Measurements from ENCODE around the gene HMGN3.

Gene HMGN3

GRCh38 chr6:79236711-79237110 is 2.2 kb upstream of the HMGN3 start:
- no peak for DNase-seq (ENCODE audit: low read depth)
- H3K4me3 ChIP-seq (ENCODE audit: low read depth, low read length): no peak overlapping the region

DNA sequence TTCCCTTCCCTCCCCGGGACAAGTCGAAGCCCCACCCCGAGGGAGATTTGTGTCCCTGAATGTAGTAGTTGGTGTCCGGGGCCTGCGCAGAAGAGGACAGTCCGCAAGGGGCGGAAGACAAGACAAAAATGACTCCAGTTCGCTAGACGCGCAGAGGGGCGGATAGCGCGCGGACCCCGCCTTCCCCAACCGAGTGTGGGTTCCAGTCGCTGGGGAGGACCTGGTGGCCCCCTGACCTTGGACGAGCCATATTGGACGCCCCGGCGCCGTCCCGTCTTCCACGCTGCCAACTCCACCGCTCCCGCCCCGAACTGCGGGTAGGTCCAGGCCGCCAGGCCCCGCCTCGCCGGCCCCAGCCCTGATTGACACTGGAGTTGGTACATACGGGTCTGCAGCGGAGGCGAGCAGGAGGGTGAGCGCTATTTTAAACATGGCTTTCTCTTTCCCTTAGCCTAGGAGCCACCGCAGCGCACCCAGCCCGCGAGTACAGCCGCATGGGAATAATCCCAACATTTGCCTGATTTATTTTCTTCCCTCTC is 802 bp downstream of the HMGN3 start:
- peak; percentile 76 for DNase-seq (ENCODE audit: low read depth)
- peak overlapping the region; percentile 89 for H3K4me3 ChIP-seq (ENCODE audit: low read depth, low read length)

DNA sequence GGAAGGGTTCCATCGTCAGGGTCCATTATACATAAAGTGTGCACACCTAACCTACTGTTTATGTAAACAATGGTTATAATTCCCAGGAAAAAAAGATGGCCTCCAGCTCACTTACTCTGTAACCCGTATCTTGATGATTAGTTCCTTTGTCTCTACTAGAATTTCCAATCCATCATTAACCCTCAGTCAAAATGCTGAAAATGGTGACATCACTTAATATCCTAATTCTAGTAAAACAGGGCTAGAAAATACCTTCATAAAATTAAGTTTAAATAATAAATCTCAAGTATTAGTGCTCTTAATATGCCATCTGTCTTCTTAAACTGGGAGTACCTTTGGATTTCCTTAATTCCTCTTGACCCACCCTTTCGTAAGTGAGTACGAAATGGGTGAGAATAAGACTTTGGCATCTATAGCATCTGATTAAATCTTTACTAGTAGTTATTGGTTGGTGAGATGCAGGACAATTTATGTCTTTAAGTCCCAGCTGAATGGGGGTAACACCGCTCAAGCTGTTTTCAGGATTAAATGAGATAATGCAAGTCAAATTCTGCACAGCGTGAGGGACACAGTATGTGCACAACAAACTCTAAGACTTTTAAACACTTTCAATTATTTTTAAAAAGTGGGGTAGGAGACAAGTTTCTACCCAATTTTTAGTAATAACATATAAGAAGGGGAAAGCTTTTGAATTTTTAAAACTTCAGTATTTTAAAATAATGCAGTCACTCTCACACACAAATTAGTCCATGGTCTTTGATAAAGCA is 1.6 kb downstream of the HMGN3 start:
- DNase-seq (ENCODE audit: low read depth): no peak
- peak overlapping the region; percentile 89 for H3K4me3 ChIP-seq (ENCODE audit: low read depth, low read length)

- no peak overlapping the region for H3K4me3 ChIP-seq (ENCODE audit: low read depth, low read length)
- no peak for DNase-seq (ENCODE audit: low read depth)
These were observed 2.8 kb downstream of the HMGN3 start for GRCh38 chr6:79231666-79232065.

GRCh38 chr6:79231101-79231500 is 3.4 kb downstream of the HMGN3 start:
- no peak for DNase-seq (ENCODE audit: low read depth)
- H3K4me3 ChIP-seq (ENCODE audit: low read depth, low read length): no peak overlapping the region

DNA sequence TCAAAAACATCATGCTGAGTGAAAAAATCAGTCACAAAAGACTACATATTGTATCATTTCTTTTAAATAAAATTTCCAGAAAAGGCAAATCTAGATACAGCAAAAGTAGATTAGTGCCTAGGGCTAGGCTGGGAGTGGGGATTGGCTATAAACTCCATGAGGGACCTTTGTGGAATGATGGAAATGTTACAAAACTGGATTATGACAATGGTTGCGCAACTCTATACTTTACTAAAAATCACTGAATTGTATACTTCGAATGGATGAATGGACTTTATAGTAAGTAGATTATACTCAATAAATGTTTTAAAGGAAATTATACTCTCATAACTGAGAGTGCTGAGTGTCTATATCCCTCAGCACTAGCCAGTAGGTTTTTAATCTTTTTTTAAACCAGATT is 4.3 kb downstream of the HMGN3 start:
- no peak for DNase-seq (ENCODE audit: low read depth)
- H3K4me3 ChIP-seq (ENCODE audit: low read depth, low read length): no peak overlapping the region

DNA sequence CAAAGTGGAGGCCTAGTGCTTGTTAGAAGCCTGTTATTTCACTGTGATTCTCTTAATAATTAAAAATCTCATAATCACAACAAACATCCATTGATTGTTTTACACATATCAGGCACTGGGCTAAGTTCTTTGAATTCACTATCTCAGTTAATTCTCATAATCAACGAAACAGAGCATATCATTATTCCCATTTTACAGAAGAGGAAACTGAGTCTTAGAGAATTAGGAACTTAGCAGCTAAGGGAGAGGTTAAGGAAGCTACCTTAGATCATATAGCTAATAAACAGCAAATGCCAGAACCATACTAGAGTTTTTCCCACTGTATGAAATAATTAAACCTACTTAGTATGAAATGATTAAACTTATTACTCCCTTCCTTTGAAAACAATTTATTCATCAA is 7.0 kb downstream of the HMGN3 start:
- DNase-seq (ENCODE audit: low read depth): no peak
- H3K4me3 ChIP-seq (ENCODE audit: low read depth, low read length): no peak overlapping the region

DNA sequence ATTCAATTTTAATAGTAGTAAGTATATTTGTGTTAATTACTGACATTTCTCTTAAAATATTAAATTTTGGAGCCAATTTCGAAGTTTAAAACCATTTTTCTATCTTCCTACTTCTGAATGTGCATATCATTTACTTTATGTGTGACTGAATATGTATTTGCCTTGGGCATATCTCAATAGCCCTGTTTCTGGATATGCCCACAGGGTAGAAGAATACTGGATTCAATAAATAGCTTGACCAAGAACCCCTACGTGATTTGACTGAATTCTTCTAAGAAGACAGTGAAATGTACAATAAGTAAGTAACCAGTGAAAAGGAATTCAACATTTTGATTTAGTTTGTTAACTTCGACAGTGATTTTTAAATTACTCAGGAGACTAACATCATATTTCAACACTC is 7.8 kb downstream of the HMGN3 start:
- H3K4me3 ChIP-seq (ENCODE audit: low read depth, low read length): no peak overlapping the region
- DNase-seq (ENCODE audit: low read depth): no peak

GRCh38 chr6:79225717-79226599 is 8.5 kb downstream of the HMGN3 start:
- no peak for DNase-seq (ENCODE audit: low read depth)
- H3K4me3 ChIP-seq (ENCODE audit: low read depth, low read length): no peak overlapping the region

GRCh38 chr6:79223611-79224404 is 10.7 kb downstream of the HMGN3 start:
- H3K4me3 ChIP-seq (ENCODE audit: low read depth, low read length): no peak overlapping the region
- no peak for DNase-seq (ENCODE audit: low read depth)

DNA sequence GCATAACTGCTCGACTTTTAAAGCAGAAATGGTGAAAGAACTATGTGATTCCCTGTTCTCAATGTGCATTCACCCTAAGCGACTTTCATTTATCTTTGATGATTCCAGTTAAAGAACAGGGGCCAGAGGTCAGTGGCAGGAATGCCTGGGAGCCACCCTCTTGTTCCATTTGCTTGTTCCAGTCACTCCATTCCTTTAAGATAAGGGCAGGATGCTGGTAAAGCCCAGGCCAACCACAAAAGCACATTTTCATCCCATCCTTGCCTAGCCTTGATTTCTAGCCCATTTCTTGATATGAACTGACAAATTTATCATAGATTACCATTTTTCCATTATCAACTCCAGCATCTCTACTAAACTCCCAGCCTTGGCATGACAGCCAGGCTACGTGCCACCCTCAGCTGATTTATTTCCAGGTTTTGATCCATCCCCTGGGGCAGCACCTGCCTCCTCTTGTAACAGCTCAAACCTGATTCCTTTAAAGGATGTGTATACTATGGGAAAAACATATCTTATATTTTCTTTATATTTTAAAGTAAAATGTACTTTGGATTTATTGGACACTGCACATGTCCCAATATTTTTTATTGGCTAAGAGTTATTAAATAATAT is 19.2 kb downstream of the HMGN3 start:
- DNase-seq (ENCODE audit: low read depth): no peak

DNA sequence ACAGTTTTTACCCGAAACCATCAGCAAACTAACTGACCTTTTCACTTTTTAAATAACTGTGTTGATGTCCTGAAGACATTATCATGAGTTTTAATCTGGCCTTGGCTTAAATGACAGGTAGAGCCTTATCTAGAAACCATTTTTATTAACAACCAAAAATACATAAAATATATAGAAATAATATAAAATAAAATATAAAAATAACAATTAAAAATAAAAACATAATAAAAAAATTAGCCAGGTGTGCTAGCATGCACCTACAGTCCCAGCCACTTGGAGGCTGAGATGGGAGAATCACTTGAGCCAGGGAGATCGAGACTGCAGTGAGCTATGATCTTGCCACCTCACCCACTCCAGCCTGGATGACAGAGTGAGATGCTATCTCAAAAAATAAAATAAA is 21.6 kb downstream of the HMGN3 start:
- DNase-seq (ENCODE audit: low read depth): no peak
- H3K4me3 ChIP-seq (ENCODE audit: low read depth, low read length): no peak overlapping the region

More for the DNA sequence above, 19.2 kb downstream of the HMGN3 start:
- no peak overlapping the region for H3K4me3 ChIP-seq (ENCODE audit: low read depth, low read length)

- no peak for DNase-seq (ENCODE audit: low read depth)
- H3K4me3 ChIP-seq (ENCODE audit: low read depth, low read length): no peak overlapping the region
These were observed 25.7 kb downstream of the HMGN3 start for GRCh38 chr6:79208816-79209215.

DNA sequence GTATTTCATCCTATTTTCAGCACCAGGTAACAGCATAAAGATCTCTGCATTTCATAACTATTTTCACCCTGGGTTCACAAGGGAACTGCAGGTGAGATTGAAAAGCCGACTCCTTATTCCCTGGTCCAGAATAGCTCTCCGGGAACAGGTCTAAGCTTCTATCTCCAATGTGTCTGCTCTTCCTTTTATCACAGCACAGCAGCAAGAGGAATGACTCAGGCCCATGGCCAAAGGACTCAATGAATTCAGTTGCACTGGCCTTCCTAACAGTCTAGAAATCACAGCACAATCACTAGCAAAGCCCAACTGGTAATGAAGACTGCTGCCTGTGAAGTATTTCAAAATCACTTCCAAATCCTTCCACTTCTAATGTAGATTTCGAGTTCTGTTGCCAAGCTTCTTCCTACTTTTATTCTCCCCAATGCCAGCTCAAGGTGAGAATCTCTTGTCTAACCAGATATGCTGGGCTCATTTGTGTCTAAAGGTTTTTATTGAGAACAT is 30.7 kb downstream of the HMGN3 start:
- no peak for DNase-seq (ENCODE audit: low read depth)
- H3K4me3 ChIP-seq (ENCODE audit: low read depth, low read length): no peak overlapping the region

DNA sequence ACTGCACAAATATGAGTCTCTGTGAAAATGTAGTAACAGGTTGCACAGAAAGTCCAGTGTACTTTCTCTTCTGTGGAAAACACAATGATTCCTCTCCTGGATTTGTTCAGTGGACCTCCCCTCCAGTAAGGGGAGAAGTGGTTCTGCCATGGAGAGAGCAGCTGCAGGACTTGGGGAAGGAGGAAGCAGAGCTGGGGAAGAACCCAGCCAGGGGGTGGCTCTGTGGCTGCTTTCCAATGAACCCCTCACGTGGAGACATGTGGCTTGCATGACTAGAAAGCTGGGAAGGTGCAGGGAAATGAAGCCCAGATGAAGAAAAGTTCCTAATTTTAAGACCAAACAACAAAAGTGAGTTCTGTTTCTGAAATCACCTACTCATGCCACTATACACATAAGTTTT is 31.9 kb downstream of the HMGN3 start:
- DNase-seq (ENCODE audit: low read depth): no peak
- no peak overlapping the region for H3K4me3 ChIP-seq (ENCODE audit: low read depth, low read length)

GRCh38 chr6:79201983-79202382 is 32.5 kb downstream of the HMGN3 start:
- DNase-seq (ENCODE audit: low read depth): no peak
- H3K4me3 ChIP-seq (ENCODE audit: low read depth, low read length): no peak overlapping the region

DNA sequence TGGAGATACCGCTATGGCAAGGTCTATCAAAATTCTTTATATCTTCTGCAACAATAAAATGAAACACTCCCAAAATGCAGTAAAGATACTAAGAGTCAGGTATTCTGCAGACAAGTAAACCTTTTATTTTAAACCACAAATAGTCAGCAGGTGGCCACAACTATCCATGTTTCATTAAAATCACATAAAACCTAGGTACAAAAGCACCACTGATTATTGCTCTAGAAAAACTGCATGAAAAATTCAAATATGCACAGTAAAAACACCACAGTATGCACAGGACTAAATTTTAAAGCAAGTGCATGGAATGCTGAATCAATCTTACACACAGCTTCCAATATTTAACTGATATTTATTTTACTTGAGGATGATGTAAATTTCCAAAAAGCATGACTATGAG is 33.3 kb downstream of the HMGN3 start:
- no peak overlapping the region for H3K4me3 ChIP-seq (ENCODE audit: low read depth, low read length)
- DNase-seq (ENCODE audit: low read depth): no peak

- no peak for DNase-seq (ENCODE audit: low read depth)
- no peak overlapping the region for H3K4me3 ChIP-seq (ENCODE audit: low read depth, low read length)
These were observed 37.6 kb downstream of the HMGN3 start for GRCh38 chr6:79196912-79197311.

- DNase-seq (ENCODE audit: low read depth): no peak
- no peak overlapping the region for H3K4me3 ChIP-seq (ENCODE audit: low read depth, low read length)
These were observed 40.5 kb downstream of the HMGN3 start for GRCh38 chr6:79193971-79194370.
